Panc1 (cell line): ENCODE results near the gene PRKG1. TPM values are rescaled to one million over a fixed set of nuclear protein-coding genes. Genes with fewer than 3 reads are reported as not detected.

Experiments used
- ATAC-seq: fragments of 200-7000 bp; cut with Tn5 transposase; 2 replicates; pipeline ENCODE4 v1.9.1; 2020; ENCODE audit warnings: mild to moderate bottlenecking, moderate library complexity
- BruUV-seq: library from RNA; stranded (reverse); fragments of 400-500 nt; replicated peaks from 2 replicates; lab custom pipeline; 2021; lab: Mats Ljungman, UMichigan
- CTCF ChIA-PET: fragments of 300-600 bp; sonication (Branson Sonifier 250); formaldehyde crosslinking; loops from one replicate; lab custom pipeline; 2022; ENCODE audit warnings: antibody characterized with exemption; lab: Charles Lee
- POLR2A ChIA-PET: fragments of 300-600 bp; sonication (Branson Sonifier 250); formaldehyde crosslinking; loops from one replicate; lab custom pipeline; 2022; ENCODE audit warnings: antibody characterized with exemption; lab: Charles Lee
- DNase-seq: peaks from one replicate; pipeline ENCODE4 v3.0.0-alpha.2; 2010; ENCODE audit warnings: low read depth, low spot score
- H3K27ac ChIP-seq: 2 replicates; pipeline ENCODE4 v1.5.1; 2011; ENCODE audit warnings: mild to moderate bottlenecking, low read length, inconsistent platforms
- H3K27me3 ChIP-seq: fragments of 200-500 bp; sonication (Bioruptor generic); 2 replicates; pipeline ENCODE4 v1.6.0; 2014; ENCODE audit warnings: low read length, inconsistent platforms; ENCODE audit not compliant: control insufficient read depth, insufficient read depth
- H3K36me3 ChIP-seq: fragments of 200-500 bp; sonication (Bioruptor generic); 2 replicates; pipeline ENCODE4 v1.5.1; 2014; ENCODE audit warnings: inconsistent platforms, mild to moderate bottlenecking, low read length, moderate library complexity; ENCODE audit not compliant: control insufficient read depth, insufficient read depth
- H3K4me1 ChIP-seq: 2 replicates; pipeline ENCODE4 v1.5.1; 2011; ENCODE audit warnings: inconsistent platforms, mild to moderate bottlenecking, low read length, moderate library complexity; ENCODE audit not compliant: control insufficient read depth, insufficient read depth
- H3K4me3 ChIP-seq, 2 experiments: 2 replicates each; pipeline ENCODE4 v1.5.1; 2011 to 2012; ENCODE audit warnings: low read depth in 2 of 2, low read length in 2 of 2, mild to moderate bottlenecking in 2 of 2, inconsistent platforms in 1 of 2, moderate library complexity in 1 of 2
- H3K9me3 ChIP-seq: fragments of 200-500 bp; sonication (Bioruptor generic); 2 replicates; pipeline ENCODE4 v1.5.1; 2014; ENCODE audit warnings: low read depth, mild to moderate bottlenecking, inconsistent platforms, low read length, moderate library complexity; ENCODE audit not compliant: control insufficient read depth, insufficient read depth
- CTCF ChIP-seq: fragments of 450-650 bp; IDR thresholded peaks from 2 replicates; pipeline ENCODE4 v1.5.1; 2017; ENCODE audit warnings: mild to moderate bottlenecking
- POLR2AphosphoS5 ChIP-seq: IDR thresholded peaks from 2 replicates; pipeline ENCODE4 v1.6.1; 2012; ENCODE audit warnings: mild to moderate bottlenecking, low read depth, low read length, moderate library complexity
- SIN3A ChIP-seq: IDR thresholded peaks from 2 replicates; pipeline ENCODE4 v1.6.1; 2012; ENCODE audit warnings: low read depth, mild to moderate bottlenecking, low read length, moderate library complexity, borderline replicate concordance; ENCODE audit not compliant: insufficient read depth
- TCF7L2 ChIP-seq: IDR thresholded peaks from 2 replicates; pipeline ENCODE4 v1.6.1; 2011; ENCODE audit warnings: mild to moderate bottlenecking, low read depth, low read length, inconsistent platforms
- in situ Hi-C: cut with HindIII; loops from 2 replicates; pipeline ENCODE4 v1.10.0; 2016; ENCODE audit warnings: low sequenced_read_pairs, low pct_unique_long_range_greater_than_20kb
- intact Hi-C: fragments of 100-400 bp; cut with micrococcal nuclease; formaldehyde crosslinking; loops from one replicate; pipeline ENCODE4 v1.10.0; 2022; ENCODE audit not compliant: unreplicated experiment
- total RNA-seq: library from RNA; stranded (reverse); gene quantifications from one replicate; pipeline ENCODE4 v1.2.1, GENCODE V29; 2021; ENCODE audit not compliant: unreplicated experiment
- TF ChIP-seq, protein P1 (sequence below), 2 experiments: IDR thresholded peaks; 2 replicates each; pipeline ENCODE4 v1.6.1; 2011 to 2012; ENCODE audit warnings: low read depth in 2 of 2, control low read depth in 1 of 2, low read length in 1 of 2, mild to moderate bottlenecking in 1 of 2, moderate library complexity in 1 of 2; ENCODE audit not compliant: insufficient read depth in 1 of 2

The PRKG1 gene
- total RNA-seq, 1 experiment from 2014 or later = 0.92 TPM

DNA sequence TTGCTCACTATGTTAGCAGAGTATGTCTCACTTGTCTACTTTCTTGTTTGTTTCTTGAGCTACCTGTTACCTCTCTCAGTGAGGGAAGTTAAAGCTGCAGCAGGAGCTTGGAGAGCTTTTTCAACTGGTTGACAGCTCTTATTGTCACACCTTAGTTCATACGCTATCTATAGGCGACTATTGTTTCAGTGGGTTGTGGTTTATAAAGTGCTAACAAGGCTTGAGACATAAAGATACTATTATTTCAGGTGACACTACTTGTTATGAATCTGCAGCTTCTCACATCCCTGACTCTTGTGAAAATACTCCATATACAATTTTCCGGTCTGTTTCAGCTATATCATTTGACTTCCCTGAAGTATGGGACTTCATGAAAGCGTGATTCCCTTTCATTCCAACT is 457.8 kb downstream of the PRKG1 start:
- no peak for DNase-seq
- intact Hi-C loops (no loop called here), in situ Hi-C loops (no loop called here)
- no TSS peak for BruUV-seq
- ChIA-PET CTCF (no interaction called here), POLR2A (no interaction called here)
- no peaks in the 10 kb centered on the region for H3K9me3 ChIP-seq
- peaks cover 5% of the 10 kb centered on the region; the same call in 1 of the 2 replicates for H3K27me3 ChIP-seq
- no peaks in the 10 kb centered on the region for H3K36me3 ChIP-seq
- no peaks in the 10 kb centered on the region for H3K4me1 ChIP-seq
- H3K27ac ChIP-seq = no peak overlapping the region
- no peak for TF ChIP-seq TCF7L2
- no peak for TF ChIP-seq POLR2AphosphoS5
- TF ChIP-seq, protein P1, sequence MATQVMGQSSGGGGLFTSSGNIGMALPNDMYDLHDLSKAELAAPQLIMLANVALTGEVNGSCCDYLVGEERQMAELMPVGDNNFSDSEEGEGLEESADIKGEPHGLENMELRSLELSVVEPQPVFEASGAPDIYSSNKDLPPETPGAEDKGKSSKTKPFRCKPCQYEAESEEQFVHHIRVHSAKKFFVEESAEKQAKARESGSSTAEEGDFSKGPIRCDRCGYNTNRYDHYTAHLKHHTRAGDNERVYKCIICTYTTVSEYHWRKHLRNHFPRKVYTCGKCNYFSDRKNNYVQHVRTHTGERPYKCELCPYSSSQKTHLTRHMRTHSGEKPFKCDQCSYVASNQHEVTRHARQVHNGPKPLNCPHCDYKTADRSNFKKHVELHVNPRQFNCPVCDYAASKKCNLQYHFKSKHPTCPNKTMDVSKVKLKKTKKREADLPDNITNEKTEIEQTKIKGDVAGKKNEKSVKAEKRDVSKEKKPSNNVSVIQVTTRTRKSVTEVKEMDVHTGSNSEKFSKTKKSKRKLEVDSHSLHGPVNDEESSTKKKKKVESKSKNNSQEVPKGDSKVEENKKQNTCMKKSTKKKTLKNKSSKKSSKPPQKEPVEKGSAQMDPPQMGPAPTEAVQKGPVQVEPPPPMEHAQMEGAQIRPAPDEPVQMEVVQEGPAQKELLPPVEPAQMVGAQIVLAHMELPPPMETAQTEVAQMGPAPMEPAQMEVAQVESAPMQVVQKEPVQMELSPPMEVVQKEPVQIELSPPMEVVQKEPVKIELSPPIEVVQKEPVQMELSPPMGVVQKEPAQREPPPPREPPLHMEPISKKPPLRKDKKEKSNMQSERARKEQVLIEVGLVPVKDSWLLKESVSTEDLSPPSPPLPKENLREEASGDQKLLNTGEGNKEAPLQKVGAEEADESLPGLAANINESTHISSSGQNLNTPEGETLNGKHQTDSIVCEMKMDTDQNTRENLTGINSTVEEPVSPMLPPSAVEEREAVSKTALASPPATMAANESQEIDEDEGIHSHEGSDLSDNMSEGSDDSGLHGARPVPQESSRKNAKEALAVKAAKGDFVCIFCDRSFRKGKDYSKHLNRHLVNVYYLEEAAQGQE (IDR thresholded peaks at IDR 0.05; ENCODE audit: insufficient read depth in 1 of 2, low read depth in 2 of 2, low read length in 1 of 2) = no peak
- TF ChIP-seq SIN3A = no peak
- no peak for TF ChIP-seq CTCF
- no peak overlapping the region for H3K4me3 ChIP-seq
- ATAC-seq = no peak

DNA sequence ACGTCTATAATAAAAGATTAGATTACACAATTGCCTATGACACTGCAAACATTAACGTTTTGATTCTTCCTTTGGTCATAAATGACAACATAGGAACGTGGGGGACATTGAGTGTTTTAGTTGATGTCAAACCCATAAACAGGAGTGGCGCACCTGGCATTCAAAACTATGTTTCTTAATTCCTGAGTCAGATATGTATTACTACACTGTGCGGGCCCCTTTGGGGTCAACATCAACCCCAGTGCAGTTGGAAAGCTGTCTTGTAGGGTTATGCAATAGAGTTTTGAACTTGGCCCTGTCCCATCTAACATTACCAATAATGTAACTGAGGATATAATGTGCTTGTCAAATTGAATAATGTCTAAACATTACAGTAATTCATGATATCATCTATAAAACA is 468.6 kb downstream of the PRKG1 start:
- ChIA-PET CTCF (no interaction called here), POLR2A (no interaction called here)
- BruUV-seq = no TSS peak
- Histone ChIP-seq H3K27me3 (no peaks in the 10 kb centered on the region), H3K4me1 (no peaks in the 10 kb centered on the region), H3K36me3 (no peaks in the 10 kb centered on the region), H3K9me3 (no peaks in the 10 kb centered on the region), H3K4me3 (no peak overlapping the region), H3K27ac (no peak overlapping the region)
- intact Hi-C loops (no loop called here), in situ Hi-C loops (no loop called here)
- TF ChIP-seq POLR2AphosphoS5 (no peak), CTCF (no peak), SIN3A (no peak), TCF7L2 (no peak)
- TF ChIP-seq, protein P1 (IDR thresholded peaks at IDR 0.05; ENCODE audit: insufficient read depth in 1 of 2, low read depth in 2 of 2, low read length in 1 of 2) = no peak
- DNase-seq (no peak), ATAC-seq (no peak)
